Measurements from ENCODE around the gene FCSK.

Gene FCSK

DNA sequence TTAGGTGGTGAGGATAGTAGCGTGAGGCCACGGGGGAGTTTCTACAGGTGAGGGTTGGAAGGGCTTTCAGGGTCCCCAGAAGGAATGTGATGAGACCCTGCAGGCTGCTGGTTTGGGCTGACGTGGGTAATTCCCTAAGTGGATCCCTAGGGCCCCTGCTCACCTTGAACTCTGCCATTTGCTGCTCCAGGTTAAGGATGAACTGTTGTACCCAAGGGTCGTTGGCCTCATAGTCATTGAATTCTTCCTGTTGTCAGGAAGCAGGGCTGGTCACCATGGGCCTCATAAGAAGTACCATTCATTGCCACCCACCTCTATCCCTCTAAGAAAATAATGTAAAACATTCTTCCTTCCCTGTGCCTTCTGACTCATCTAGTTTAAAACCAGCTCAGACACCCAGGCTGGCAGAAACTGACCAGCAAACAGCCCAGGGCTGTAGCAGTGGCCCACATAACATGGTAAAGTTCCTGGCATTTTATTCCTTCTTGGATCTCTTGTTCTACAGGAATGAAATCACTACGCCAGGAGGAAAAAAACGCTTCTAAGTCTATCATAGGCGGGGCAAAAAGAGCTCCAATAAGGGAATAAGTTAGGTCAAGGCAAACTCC is 27.6 kb downstream of the FCSK start:
- no peak overlapping the region for H3K27ac ChIP-seq
- TF ChIP-seq, protein P1, sequence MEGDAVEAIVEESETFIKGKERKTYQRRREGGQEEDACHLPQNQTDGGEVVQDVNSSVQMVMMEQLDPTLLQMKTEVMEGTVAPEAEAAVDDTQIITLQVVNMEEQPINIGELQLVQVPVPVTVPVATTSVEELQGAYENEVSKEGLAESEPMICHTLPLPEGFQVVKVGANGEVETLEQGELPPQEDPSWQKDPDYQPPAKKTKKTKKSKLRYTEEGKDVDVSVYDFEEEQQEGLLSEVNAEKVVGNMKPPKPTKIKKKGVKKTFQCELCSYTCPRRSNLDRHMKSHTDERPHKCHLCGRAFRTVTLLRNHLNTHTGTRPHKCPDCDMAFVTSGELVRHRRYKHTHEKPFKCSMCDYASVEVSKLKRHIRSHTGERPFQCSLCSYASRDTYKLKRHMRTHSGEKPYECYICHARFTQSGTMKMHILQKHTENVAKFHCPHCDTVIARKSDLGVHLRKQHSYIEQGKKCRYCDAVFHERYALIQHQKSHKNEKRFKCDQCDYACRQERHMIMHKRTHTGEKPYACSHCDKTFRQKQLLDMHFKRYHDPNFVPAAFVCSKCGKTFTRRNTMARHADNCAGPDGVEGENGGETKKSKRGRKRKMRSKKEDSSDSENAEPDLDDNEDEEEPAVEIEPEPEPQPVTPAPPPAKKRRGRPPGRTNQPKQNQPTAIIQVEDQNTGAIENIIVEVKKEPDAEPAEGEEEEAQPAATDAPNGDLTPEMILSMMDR (conservative IDR thresholded peaks at IDR 0.05) = no peak
- TF ChIP-seq ZFX (IDR thresholded peaks at IDR 0.05) = no peak

- H3K27ac ChIP-seq = no peak overlapping the region
- no peak for TF ChIP-seq ZFX (IDR thresholded peaks at IDR 0.05)
- TF ChIP-seq, protein P1 (conservative IDR thresholded peaks at IDR 0.05) = no peak
These were observed 28.2 kb downstream of the FCSK start for GRCh38 chr16:70482624-70483023.

- TF ChIP-seq, protein P1 (conservative IDR thresholded peaks at IDR 0.05) = no peak
- H3K27ac ChIP-seq = no peak overlapping the region
These were observed 29.0 kb downstream of the FCSK start for GRCh38 chr16:70483426-70483825.

DNA sequence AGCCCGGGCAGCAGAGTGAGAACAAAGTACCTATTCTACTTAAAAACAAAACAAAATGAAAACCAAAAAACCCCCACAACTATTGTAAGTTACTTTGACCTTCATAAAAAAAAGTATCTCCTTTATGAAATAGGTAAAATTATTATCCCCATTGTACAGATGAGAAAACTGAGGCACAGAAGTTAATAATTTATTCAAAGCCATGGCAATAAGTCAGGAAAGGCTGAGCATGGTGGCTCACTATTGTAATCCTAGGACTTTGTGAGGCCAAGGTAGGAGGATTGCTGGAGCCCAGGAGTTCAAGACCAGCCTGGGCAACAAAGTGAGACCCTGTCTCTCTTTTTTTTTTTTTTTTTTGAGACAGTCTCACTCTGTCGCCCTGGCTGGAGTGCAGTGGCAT is 30.5 kb downstream of the FCSK start:
- no peak for TF ChIP-seq ZFX (IDR thresholded peaks at IDR 0.05)
- TF ChIP-seq, protein P1 (conservative IDR thresholded peaks at IDR 0.05) = no peak
- no peak overlapping the region for H3K27ac ChIP-seq

GRCh38 chr16:70490261-70490660 is 35.9 kb downstream of the FCSK start:
- H3K27ac ChIP-seq = no peak overlapping the region
- TF ChIP-seq, protein P1 (conservative IDR thresholded peaks at IDR 0.05) = no peak

DNA sequence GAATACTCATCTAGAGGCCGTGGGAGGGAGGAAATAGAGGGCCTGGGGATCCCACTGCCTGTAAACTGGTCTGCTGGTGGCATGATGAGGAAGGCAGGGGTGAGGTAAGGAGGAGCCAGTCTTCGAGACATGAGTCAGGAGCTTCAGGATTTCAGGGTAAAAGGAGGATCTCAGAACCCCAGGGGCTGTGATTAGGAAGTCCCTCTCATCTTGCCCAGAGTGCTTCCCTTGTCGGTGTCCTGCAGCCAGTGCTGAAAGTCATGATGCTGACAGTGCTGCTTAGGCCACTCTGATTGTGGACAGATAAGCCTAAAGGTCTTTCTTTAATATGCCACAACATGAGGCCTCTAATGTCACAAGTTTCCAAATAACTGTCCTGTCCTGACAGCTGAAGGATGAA is 39.4 kb downstream of the FCSK start:
- no peak for TF ChIP-seq ZFX (IDR thresholded peaks at IDR 0.05)
- TF ChIP-seq, protein P1 (conservative IDR thresholded peaks at IDR 0.05) = no peak
- no peak overlapping the region for H3K27ac ChIP-seq

GRCh38 chr16:70494202-70494770 is 39.9 kb downstream of the FCSK start:
- TF ChIP-seq, protein P1 (conservative IDR thresholded peaks at IDR 0.05) = no peak
- TF ChIP-seq ZFX (IDR thresholded peaks at IDR 0.05) = no peak
- no peak overlapping the region for H3K27ac ChIP-seq

All from C4-2B (cell line).